H1 (cell line): ENCODE results near the gene HABP4. TPM values are rescaled to one million over a fixed set of nuclear protein-coding genes. Genes with fewer than 3 reads are reported as not detected.

Experiments
- CTCF ChIA-PET: fragments of 300-600 bp; sonication (Branson Sonifier 250); formaldehyde crosslinking; loops from one replicate; lab custom pipeline; 2021; ENCODE audit not compliant: partially characterized antibody; lab: Charles Lee
- POLR2A ChIA-PET: fragments of 300-600 bp; sonication (Branson Sonifier 250); formaldehyde crosslinking; loops from one replicate; lab custom pipeline; 2021; ENCODE audit warnings: inconsistent platforms; ENCODE audit not compliant: partially characterized antibody; lab: Charles Lee
- DNase-seq, 2 experiments: peaks; one replicate each; pipeline versions ENCODE4 v3.0.0 to v3.0.0-alpha.2; 2010 to 2022; ENCODE audit warnings: low spot score in 2 of 2, low read depth in 1 of 2, mixed read lengths in 1 of 2
- FAIRE-seq: peaks from 2 replicates; lab custom pipeline; 2011; peaks lifted over from hg19 to GRCh38; lab: Jason Lieb, UNC
- H2AFZ ChIP-seq: 2 replicates; pipeline ENCODE4 v1.8.1; 2012; ENCODE audit warnings: low read length, inconsistent platforms
- H2AK5ac ChIP-seq: 2 replicates; pipeline ENCODE4 v1.6.1; 2013; ENCODE audit warnings: low read depth, low read length
- H2BK120ac ChIP-seq: replicated peaks from 2 replicates; pipeline ENCODE3; 2013; ENCODE audit warnings: low read depth, low read length, inconsistent platforms
- H2BK12ac ChIP-seq: 2 replicates; pipeline ENCODE4 v1.6.1; 2013; ENCODE audit warnings: low read depth, low read length
- H2BK15ac ChIP-seq: 2 replicates; pipeline ENCODE4 v1.6.1; 2013; ENCODE audit warnings: low read length
- H2BK20ac ChIP-seq: 2 replicates; pipeline ENCODE4 v1.6.1; 2013; ENCODE audit warnings: low read length
- H2BK5ac ChIP-seq: 2 replicates; pipeline ENCODE4 v1.6.1; 2013; ENCODE audit warnings: low read depth, low read length
- H3K14ac ChIP-seq: 2 replicates; pipeline ENCODE4 v1.6.1; 2013; ENCODE audit warnings: inconsistent platforms; ENCODE audit not compliant: insufficient read length
- H3K18ac ChIP-seq: 2 replicates; pipeline ENCODE4 v1.6.1; 2013; ENCODE audit warnings: low read length; ENCODE audit errors: extremely low read depth
- H3K23ac ChIP-seq: 2 replicates; pipeline ENCODE4 v1.6.1; 2013; ENCODE audit warnings: inconsistent platforms; ENCODE audit not compliant: insufficient read length
- H3K23me2 ChIP-seq: 2 replicates; pipeline ENCODE4 v1.6.1; 2013; ENCODE audit warnings: low read depth, low read length
- H3K27ac ChIP-seq: 2 replicates; pipeline ENCODE4 v1.6.1; 2011; ENCODE audit warnings: low read depth, low read length, inconsistent platforms
- H3K27me3 ChIP-seq, 4 experiments: replicated peaks in 1 of 4; 1 replicate in 1 of 4; 2 replicates in 3 of 4; pipeline versions ENCODE4 v1.6.1 to v1.8.1; 2011 to 2013; ENCODE audit warnings: low read length in 3 of 4, mild to moderate bottlenecking in 3 of 4, inconsistent platforms in 2 of 4, mixed read lengths in 2 of 4, moderate library complexity in 1 of 4; ENCODE audit not compliant: control insufficient read depth in 3 of 4, insufficient read depth in 3 of 4; ENCODE audit errors: extremely low read depth in 1 of 4
- H3K36me3 ChIP-seq, 4 experiments: 2 replicates each; pipeline versions ENCODE4 v1.6.1 to v1.8.1; 2011 to 2013; ENCODE audit warnings: mild to moderate bottlenecking in 4 of 4, low read length in 3 of 4, moderate library complexity in 2 of 4, control low read depth in 1 of 4, inconsistent platforms in 1 of 4; ENCODE audit not compliant: insufficient read depth in 4 of 4, control insufficient read depth in 2 of 4
- H3K4ac ChIP-seq: replicated peaks from 2 replicates; pipeline ENCODE3; 2013; ENCODE audit warnings: low read length, low read depth, mixed read lengths, inconsistent platforms; ENCODE audit not compliant: insufficient read length
- H3K4me1 ChIP-seq, 4 experiments: replicated peaks in 1 of 4; 1 replicate in 1 of 4; 2 replicates in 3 of 4; pipeline versions ENCODE4 v1.6.1 to v1.8.1; 2011 to 2013; ENCODE audit warnings: low read length in 3 of 4, inconsistent platforms in 2 of 4, mixed read lengths in 1 of 4; ENCODE audit not compliant: insufficient read depth in 4 of 4, control insufficient read depth in 3 of 4
- H3K4me2 ChIP-seq, 2 experiments: 2 replicates each; pipeline versions ENCODE4 v1.6.1 to v1.8.1; 2011 to 2013; ENCODE audit warnings: low read depth in 2 of 2, low read length in 2 of 2, control low read depth in 1 of 2, inconsistent platforms in 1 of 2, mild to moderate bottlenecking in 1 of 2; ENCODE audit not compliant: insufficient read depth in 1 of 2
- H3K4me3 ChIP-seq, 4 experiments: fragments of 200-600, 300-600 bp in 1 of 4; sonication (generic), shearing (Covaris generic), sonication (Bioruptor Twin) in 1 of 4; 2 replicates each; pipeline versions ENCODE4 v1.5.1 to v1.8.1; 2011 to 2016; ENCODE audit warnings: low read length in 4 of 4, low read depth in 3 of 4, control low read depth in 2 of 4, inconsistent platforms in 2 of 4, mild to moderate bottlenecking in 2 of 4, mixed read lengths in 1 of 4, moderate library complexity in 1 of 4; ENCODE audit not compliant: insufficient read depth in 2 of 4; ENCODE audit errors: extremely low read depth in 1 of 4
- H3K56ac ChIP-seq: replicated peaks from 2 replicates; pipeline ENCODE3; 2013; ENCODE audit warnings: low read depth, mild to moderate bottlenecking, mixed read lengths, low read length, inconsistent platforms; ENCODE audit not compliant: insufficient read length
- H3K79me1 ChIP-seq: 2 replicates; pipeline ENCODE4 v1.6.1; 2013; ENCODE audit warnings: low read depth, low read length, control low read depth
- H3K79me2 ChIP-seq, 2 experiments: 2 replicates each; pipeline versions ENCODE4 v1.6.1 to v1.8.1; 2012 to 2013; ENCODE audit warnings: low read length in 2 of 2, mild to moderate bottlenecking in 2 of 2, inconsistent platforms in 1 of 2; ENCODE audit not compliant: insufficient read depth in 2 of 2, control insufficient read depth in 1 of 2
- H3K9ac ChIP-seq, 4 experiments: replicated peaks in 1 of 4; 1 replicate in 1 of 4; 2 replicates in 3 of 4; pipeline versions ENCODE4 v1.6.1 to v1.8.1; 2011 to 2013; ENCODE audit warnings: low read depth in 3 of 4, low read length in 3 of 4, control low read depth in 2 of 4, mild to moderate bottlenecking in 2 of 4, moderate library complexity in 2 of 4, inconsistent platforms in 1 of 4; ENCODE audit errors: extremely low read depth in 1 of 4
- H3K9me3 ChIP-seq, 2 experiments: 2 replicates each; pipeline versions ENCODE4 v1.6.1 to v1.8.1; 2012 to 2013; ENCODE audit warnings: mild to moderate bottlenecking in 2 of 2, moderate library complexity in 2 of 2, control low read depth in 1 of 2, inconsistent platforms in 1 of 2, low read depth in 1 of 2, low read length in 1 of 2, mixed read lengths in 1 of 2; ENCODE audit not compliant: insufficient read depth in 2 of 2
- H4K20me1 ChIP-seq, 2 experiments: replicated peaks in 1 of 2; 2 replicates each; pipeline versions ENCODE3 to v1.8.1; 2011 to 2013; ENCODE audit warnings: inconsistent platforms in 2 of 2, low read length in 2 of 2, mild to moderate bottlenecking in 1 of 2; ENCODE audit not compliant: insufficient read depth in 2 of 2, control insufficient read depth in 1 of 2
- H4K5ac ChIP-seq: 2 replicates; pipeline ENCODE4 v1.6.1; 2013; ENCODE audit warnings: low read length, low read depth, mixed read lengths, inconsistent platforms; ENCODE audit not compliant: insufficient read length
- H4K8ac ChIP-seq: 2 replicates; pipeline ENCODE4 v1.8.0; 2013; ENCODE audit warnings: mild to moderate bottlenecking, moderate library complexity, low read length, inconsistent platforms; ENCODE audit not compliant: insufficient read depth; ENCODE audit errors: extremely low read depth
- H4K91ac ChIP-seq: replicated peaks from 2 replicates; pipeline ENCODE3; 2013; ENCODE audit warnings: low read length, mixed read lengths, inconsistent platforms; ENCODE audit not compliant: insufficient read length
- ASH2L ChIP-seq: fragments of 200-600, 300-600 bp; sonication (generic); IDR thresholded peaks from one replicate; pipeline ENCODE4 v1.7.1; 2017; ENCODE audit warnings: low read length
- BRCA1 ChIP-seq: IDR thresholded peaks from 2 replicates; pipeline ENCODE4 v1.6.1; 2012; ENCODE audit warnings: low read depth, low read length, improper control_type of control experiment
- E2F6 ChIP-seq: IDR thresholded peaks from 2 replicates; pipeline ENCODE4 v1.6.1; 2012; ENCODE audit warnings: inconsistent platforms
- HDAC6 ChIP-seq: IDR thresholded peaks from one replicate; pipeline ENCODE4 v1.7.1; 2012; ENCODE audit warnings: low read depth, mild to moderate bottlenecking, inconsistent platforms, low read length, moderate library complexity
- PHF8 ChIP-seq: fragments of 200-600 bp; sonication (generic); conservative IDR thresholded peaks from 2 replicates; pipeline ENCODE4 v1.7.1; 2012; ENCODE audit warnings: low read depth, mild to moderate bottlenecking, inconsistent platforms, low read length, moderate library complexity
- POLR2AphosphoS5 ChIP-seq: IDR thresholded peaks from 2 replicates; pipeline ENCODE4 v1.6.1; 2011; ENCODE audit warnings: low read depth, low read length
- RBBP5 ChIP-seq: IDR thresholded peaks from 2 replicates; pipeline ENCODE4 v1.7.1; 2012; ENCODE audit warnings: low read depth, mild to moderate bottlenecking, inconsistent platforms, low read length, moderate library complexity, borderline replicate concordance
- RXRA ChIP-seq: IDR thresholded peaks from 2 replicates; pipeline ENCODE4 v1.6.1; 2011; ENCODE audit warnings: low read depth, mild to moderate bottlenecking, low read length, moderate library complexity; ENCODE audit not compliant: insufficient read depth
- SIX5 ChIP-seq: IDR thresholded peaks from 2 replicates; pipeline ENCODE4 v1.6.1; 2011; ENCODE audit warnings: mild to moderate bottlenecking, low read depth, low read length
- SP2 ChIP-seq: IDR thresholded peaks from 2 replicates; pipeline ENCODE4 v1.6.1; 2012; ENCODE audit warnings: mild to moderate bottlenecking, low read length, inconsistent platforms
- SUZ12 ChIP-seq: fragments of 200-600 bp; sonication (generic); IDR thresholded peaks from 2 replicates; pipeline ENCODE4 v1.6.1; 2012; ENCODE audit warnings: mild to moderate bottlenecking, inconsistent platforms, low read length, moderate library complexity, mixed read lengths
- TAF1 ChIP-seq: IDR thresholded peaks from 2 replicates; pipeline ENCODE4 v1.6.1; 2011; ENCODE audit warnings: mild to moderate bottlenecking, low read depth, low read length
- WGBS, 2 experiments: shearing (Covaris generic) in 1 of 2; methylation state at CpG; one replicate each; pipeline versions ENCODE4 v1.1.6 to v1.1.7; 2013 to 2015; ENCODE audit warnings: low lambda C conversion rate in 2 of 2, mixed read lengths in 2 of 2, inconsistent platforms in 1 of 2, low coverage in 1 of 2, missing lambda C conversion rate in 1 of 2; ENCODE audit not compliant: insufficient replicate concordance in 2 of 2, insufficient coverage in 1 of 2, insufficient read length in 1 of 2; ENCODE audit errors: extremely low coverage in 1 of 2, missing lambda C conversion rate in 1 of 2; 5-methylcytosine and 5-hydroxymethylcytosine counted together
- polyA plus RNA-seq, 7 experiments: library from polyadenylated mRNA; depleted of rRNA in 3 of 7; stranded (reverse) in 5 of 7; unstranded in 2 of 7; fragments of >200 nt in 5 of 7; fragments of 200-250 nt in 2 of 7; gene quantifications; 1 replicate in 5 of 7; 2 replicates in 1 of 7; 4 replicates in 1 of 7; pipeline versions ENCODE4 v1.2.1 to v1.2.3, GENCODE V29; 2011 to 2013; ENCODE audit warnings: missing spikeins in 2 of 7, mixed read lengths in 2 of 7
- total RNA-seq: library from RNA; stranded (reverse); fragmentation: NEBNext Ultra II Directional; extraction: Animal tissue kit (Norgen Biotek cat#: 25700); gene quantifications from 2 replicates; pipeline ENCODE4 v1.2.1, GENCODE V29; 2021

HABP4 gene
- total and polyA plus RNA-seq, 2 of the 8 experiments (the other 6 are each of a cell fraction or from before 2014, with no cell fraction given), result 3.3 to 11.2 TPM

GRCh38 chr9:96476013-96476412 lies 26.0 kb downstream of the HABP4 start:
- no peak overlapping the region for H2BK15ac ChIP-seq
- no peak for FAIRE-seq
- H3K4me3 ChIP-seq, result no peak overlapping the region
- H2BK5ac ChIP-seq, result no peak overlapping the region
- no peak overlapping the region for H2AK5ac ChIP-seq
- no peak overlapping the region for H2BK12ac ChIP-seq
- TF ChIP-seq SP2, result no peak
- TF ChIP-seq ASH2L, result no peak
- no peak for TF ChIP-seq E2F6
- no peak for TF ChIP-seq TAF1
- no peak for TF ChIP-seq BRCA1
- no peak for TF ChIP-seq PHF8
- no peak for TF ChIP-seq POLR2AphosphoS5
- no peak for TF ChIP-seq RBBP5
- TF ChIP-seq RXRA, result no peak
- TF ChIP-seq SUZ12, result no peak
- TF ChIP-seq SIX5, result no peak
- TF ChIP-seq HDAC6, result no peak
- TF ChIP-seq, all 59 proteins: peak for 0
- no peak overlapping the region for H3K56ac ChIP-seq
- no peak overlapping the region for H4K91ac ChIP-seq
- no peaks in the 10 kb centered on the region for H3K79me1 ChIP-seq
- WGBS, 2 experiments, result 85% methylated on average over 4 of the region's 4 CpGs; no CpG with 5 or more reads in 1 of the 2 experiments
- no peak overlapping the region for H4K8ac ChIP-seq
- peaks cover 0 to 20% (median under 1%) of the 10 kb centered on the region in 4 experiments; a peak in 4 of 8 replicates for H3K36me3 ChIP-seq
- H4K5ac ChIP-seq, result no peak overlapping the region
- H3K27me3 ChIP-seq, result no peaks in the 10 kb centered on the region
- no peaks in the 10 kb centered on the region for H3K9me3 ChIP-seq
- no peak overlapping the region for H2BK20ac ChIP-seq
- H3K27ac ChIP-seq, result no peak overlapping the region
- H2BK120ac ChIP-seq, result no peak overlapping the region
- no peaks in the 10 kb centered on the region for H3K79me2 ChIP-seq
- H3K9ac ChIP-seq, result no peak overlapping the region
- H4K20me1 ChIP-seq, result no peaks in the 10 kb centered on the region
- DNase-seq, result no peak
- no peak overlapping the region for H3K23ac ChIP-seq
- H3K4me2 ChIP-seq, result no peak overlapping the region
- no peak overlapping the region for H3K14ac ChIP-seq
- no peaks in the 10 kb centered on the region for H3K4me1 ChIP-seq
- H3K18ac ChIP-seq, result no peak overlapping the region
- POLR2A ChIA-PET, result no interaction called here
- H3K23me2 ChIP-seq, result no peaks in the 10 kb centered on the region
- H3K4ac ChIP-seq, result no peak overlapping the region
- CTCF ChIA-PET, result no interaction called here
- no peak overlapping the region for H2AFZ ChIP-seq
